GM18508 (cell line): ENCODE data around the gene SH2D3C.
"Not testable (repeated sequence)": the region's sequence is repeated elsewhere in the genome, so short reads cannot be mapped to it uniquely, and the experiment has no call there.

Experiments
- ATAC-seq: cut with Tn5 transposase; IDR thresholded peaks from one replicate; pipeline ENCODE4 v1.9.1; 2021; ENCODE audit warnings: moderate number of reproducible peaks; ENCODE audit not compliant: insufficient read depth, unreplicated experiment

The SH2D3C gene

GRCh38 chr9:127785933-127786772 lies 7.7 kb upstream of the SH2D3C start, which contains the start of gene CDK9:
Gene CDK9 (plus strand): TSS chr9:127786034. CDS start chr9:127786149, 115 bp downstream.
- no peak for ATAC-seq

GRCh38 chr9:127785023-127785932 lies 6.8 kb upstream of the SH2D3C start:
- ATAC-seq: no peak

GRCh38 chr9:127783111-127784008 lies 4.9 kb upstream of the SH2D3C start:
- no peak for ATAC-seq

GRCh38 chr9:127781806-127782205 lies 3.3 kb upstream of the SH2D3C start:
- no peak for ATAC-seq

- not testable (repeated sequence) for ATAC-seq
These were observed 2.4 kb upstream of the SH2D3C start for GRCh38 chr9:127780909-127781308.

- ATAC-seq: no peak
These were observed 1.8 kb upstream of the SH2D3C start for GRCh38 chr9:127780126-127780885.

GRCh38 chr9:127779136-127779981 lies 893 bp upstream of the SH2D3C start:
- peak; percentile 40 for ATAC-seq

- ATAC-seq: no peak
These were observed 992 bp downstream of the SH2D3C start for GRCh38 chr9:127777368-127777980.

- ATAC-seq: no peak
These were observed 1.6 kb downstream of the SH2D3C start for GRCh38 chr9:127776924-127777289.

- no peak for ATAC-seq
These were observed 2.1 kb downstream of the SH2D3C start for GRCh38 chr9:127776195-127776923.

GRCh38 chr9:127773981-127774380 lies 4.5 kb downstream of the SH2D3C start:
- no peak for ATAC-seq

- ATAC-seq: no peak
These were observed 5.2 kb downstream of the SH2D3C start for GRCh38 chr9:127773272-127773671.

- ATAC-seq: no peak
These were observed 5.9 kb downstream of the SH2D3C start for GRCh38 chr9:127772603-127773002.

- no peak for ATAC-seq
These were observed 6.8 kb downstream of the SH2D3C start for GRCh38 chr9:127771570-127772189.

GRCh38 chr9:127770905-127771569 lies 7.4 kb downstream of the SH2D3C start:
- no peak for ATAC-seq

- no peak for ATAC-seq
These were observed 7.9 kb downstream of the SH2D3C start for GRCh38 chr9:127770583-127770904.
